22Rv1 (cell line): ENCODE results near the gene KCNQ1.

Source experiments
- H3K27ac ChIP-seq: fragments of 450-650 bp; 2 replicates; pipeline ENCODE4 v1.5.1; 2017
- CTCF ChIP-seq: fragments of 450-650 bp; IDR thresholded peaks from 2 replicates; pipeline ENCODE4 v1.5.1; 2017; ENCODE audit warnings: mild to moderate bottlenecking
- ZFX ChIP-seq: fragments of 450-650 bp; IDR thresholded peaks from 2 replicates; pipeline ENCODE4 v1.6.1; 2017; ENCODE audit warnings: antibody characterized with exemption, borderline replicate concordance

The KCNQ1 gene

GRCh38 chr11:2874963-2875362 lies 430.2 kb downstream of the KCNQ1 start:
- no peak for TF ChIP-seq ZFX
- no peak overlapping the region for H3K27ac ChIP-seq

GRCh38 chr11:2877474-2877873 lies 432.7 kb downstream of the KCNQ1 start:
- H3K27ac ChIP-seq: no peak overlapping the region
- TF ChIP-seq CTCF (no peak), ZFX (no peak)

GRCh38 chr11:2878782-2879181 lies 434.0 kb downstream of the KCNQ1 start:
- TF ChIP-seq CTCF (no peak), ZFX (no peak)
- no peak overlapping the region for H3K27ac ChIP-seq

GRCh38 chr11:2880646-2881045 lies 435.8 kb downstream of the KCNQ1 start:
- H3K27ac ChIP-seq: no peak overlapping the region
- TF ChIP-seq CTCF: no peak
- TF ChIP-seq ZFX: no peak

- TF ChIP-seq ZFX (no peak), CTCF (no peak)
- no peak overlapping the region for H3K27ac ChIP-seq
These were observed 436.5 kb downstream of the KCNQ1 start for GRCh38 chr11:2881076-2881980.

- no peak overlapping the region for H3K27ac ChIP-seq
- no peak for TF ChIP-seq ZFX
- no peak for TF ChIP-seq CTCF
These were observed 437.2 kb downstream of the KCNQ1 start for GRCh38 chr11:2881981-2882375.

GRCh38 chr11:2882396-2883110 lies 437.7 kb downstream of the KCNQ1 start:
- H3K27ac ChIP-seq: no peak overlapping the region
- TF ChIP-seq CTCF (no peak), ZFX (no peak)
